HG02678 (cell line): ENCODE results near the gene SLC2A3.
"Not testable (repeated sequence)": the region's sequence is repeated elsewhere in the genome, so short reads cannot be mapped to it uniquely, and the experiment has no call there.

Experiments used
- ATAC-seq: cut with Tn5 transposase; IDR thresholded peaks from one replicate; pipeline ENCODE4 v1.9.1; 2021; ENCODE audit warnings: mild to moderate bottlenecking, moderate library complexity; ENCODE audit not compliant: unreplicated experiment

Gene SLC2A3

GRCh38 chr12:7953912-7954311 is 17.9 kb upstream of the SLC2A3 start:
- ATAC-seq: not testable (repeated sequence)

- ATAC-seq: no peak
Measured at GRCh38 chr12:7951671-7952070, 15.7 kb upstream of the SLC2A3 start.

GRCh38 chr12:7950230-7950943 is 14.4 kb upstream of the SLC2A3 start:
- not testable (repeated sequence) for ATAC-seq

GRCh38 chr12:7948589-7949260 is 12.7 kb upstream of the SLC2A3 start:
- ATAC-seq: no peak

- no peak for ATAC-seq
Measured at GRCh38 chr12:7947011-7947410, 11.0 kb upstream of the SLC2A3 start.

GRCh38 chr12:7944760-7945159 is 8.8 kb upstream of the SLC2A3 start:
- ATAC-seq: not testable (repeated sequence)

- no peak for ATAC-seq
Measured at GRCh38 chr12:7940906-7941305, 4.9 kb upstream of the SLC2A3 start.

GRCh38 chr12:7937833-7938506 is 2.0 kb upstream of the SLC2A3 start:
- no peak for ATAC-seq

GRCh38 chr12:7934889-7935492 is 996 bp downstream of the SLC2A3 start:
- no peak for ATAC-seq

- no peak for ATAC-seq
Measured at GRCh38 chr12:7934091-7934888, 1.7 kb downstream of the SLC2A3 start.

GRCh38 chr12:7933255-7933726 is 2.7 kb downstream of the SLC2A3 start:
- peak; percentile 85 for ATAC-seq

GRCh38 chr12:7932599-7933240 is 3.3 kb downstream of the SLC2A3 start:
- not testable (repeated sequence) for ATAC-seq

- ATAC-seq: no peak
Measured at GRCh38 chr12:7929083-7929792, 6.7 kb downstream of the SLC2A3 start.

GRCh38 chr12:7927470-7927869 is 8.5 kb downstream of the SLC2A3 start:
- no peak for ATAC-seq

- not testable (repeated sequence) for ATAC-seq
Measured at GRCh38 chr12:7926068-7926666, 9.8 kb downstream of the SLC2A3 start.

- no peak for ATAC-seq
Measured at GRCh38 chr12:7923241-7924236, 12.4 kb downstream of the SLC2A3 start.

- ATAC-seq: not testable (repeated sequence)
Measured at GRCh38 chr12:7921181-7921580, 14.8 kb downstream of the SLC2A3 start.

- not testable (repeated sequence) for ATAC-seq
Measured at GRCh38 chr12:7918268-7918590, 17.8 kb downstream of the SLC2A3 start.
